NCI-H2029 (cell line): Measurements from ENCODE around the gene NXPH1.
"Not testable (repeated sequence)": the region's sequence is repeated elsewhere in the genome, so short reads cannot be mapped to it uniquely, and the experiment has no call there.

ENCODE experiments used
- DNase-seq: peaks from one replicate; lab custom pipeline; 2025; lab: John Stamatoyannopoulos, UW

The NXPH1 gene

GRCh38 chr7:8719102-8719501, 285.7 kb downstream of the NXPH1 start:
- DNase-seq: peak; percentile 76

DNA sequence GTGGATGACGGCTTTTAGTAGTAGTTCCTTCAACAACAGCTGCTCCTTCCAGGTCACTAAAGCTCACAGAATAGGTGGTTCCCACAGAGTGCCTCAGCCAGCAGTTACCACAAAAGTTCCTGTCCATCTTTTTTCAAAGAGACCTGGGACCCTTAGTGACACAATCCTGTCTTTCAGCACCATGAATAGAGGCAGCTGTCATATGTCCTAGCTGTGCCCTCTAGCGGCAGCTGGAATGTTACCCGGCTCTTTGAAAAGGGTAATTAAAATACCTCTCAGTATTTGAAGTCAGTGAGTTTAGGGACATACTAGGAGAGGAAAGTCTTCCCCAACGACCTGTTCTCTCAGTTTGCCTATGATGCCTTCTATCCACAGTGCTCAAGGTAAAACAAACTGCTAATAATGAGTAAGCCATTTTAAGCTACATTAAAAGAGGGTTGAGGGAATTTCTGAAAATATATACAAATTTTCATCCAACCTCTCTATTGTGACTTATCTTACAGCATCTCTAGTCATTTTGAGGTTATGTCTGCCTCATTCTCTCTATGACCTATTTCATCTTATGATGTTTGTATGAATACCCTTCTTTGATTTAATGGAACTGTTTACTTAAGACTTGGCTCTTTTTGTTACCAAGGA, 290.8 kb downstream of the NXPH1 start:
- DNase-seq: peak; percentile 60

GRCh38 chr7:8731756-8732155, 298.3 kb downstream of the NXPH1 start:
- not testable (repeated sequence) for DNase-seq

DNA sequence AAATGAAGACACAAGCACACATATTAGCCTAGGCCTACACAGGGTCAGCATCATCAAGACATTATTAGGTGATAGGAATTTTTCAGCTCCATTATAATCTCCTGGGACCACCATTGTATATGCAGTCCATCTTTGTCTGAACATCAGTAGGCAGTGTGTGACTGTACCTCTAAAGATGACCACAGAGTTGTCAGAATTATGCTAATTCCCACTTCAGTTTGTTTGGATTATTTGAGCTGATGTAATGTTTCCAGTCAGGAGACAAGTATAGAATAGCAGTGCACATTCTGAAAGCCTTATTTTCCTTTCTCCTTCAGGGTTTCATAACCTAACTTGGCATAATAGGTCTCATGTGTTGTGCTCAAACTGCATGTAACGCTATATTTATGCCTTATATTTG, 306.4 kb downstream of the NXPH1 start:
- no peak for DNase-seq

GRCh38 chr7:8742837-8743236, 309.4 kb downstream of the NXPH1 start:
- no peak for DNase-seq

DNA sequence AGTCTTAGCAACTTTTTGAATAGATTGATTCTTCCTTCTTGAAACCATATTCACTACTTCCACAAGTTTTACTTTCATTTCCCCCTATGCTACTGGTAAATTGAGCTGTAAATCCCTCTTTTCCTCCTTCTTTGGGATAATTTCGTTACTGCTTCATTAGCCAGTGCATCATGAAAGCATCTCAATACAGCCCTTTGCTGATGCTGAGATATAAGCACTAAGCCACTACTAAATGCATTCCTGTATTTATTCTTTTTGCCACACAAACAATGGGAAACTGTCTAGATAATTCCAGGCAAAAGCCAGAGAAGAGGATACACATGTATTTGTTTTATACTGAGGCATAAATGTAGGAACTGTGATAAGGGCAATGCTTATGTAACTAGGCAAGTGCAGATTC, 313.9 kb downstream of the NXPH1 start:
- DNase-seq: no peak

GRCh38 chr7:8751557-8752231, 318.3 kb downstream of the NXPH1 start:
- DNase-seq: peak; percentile 66

DNA sequence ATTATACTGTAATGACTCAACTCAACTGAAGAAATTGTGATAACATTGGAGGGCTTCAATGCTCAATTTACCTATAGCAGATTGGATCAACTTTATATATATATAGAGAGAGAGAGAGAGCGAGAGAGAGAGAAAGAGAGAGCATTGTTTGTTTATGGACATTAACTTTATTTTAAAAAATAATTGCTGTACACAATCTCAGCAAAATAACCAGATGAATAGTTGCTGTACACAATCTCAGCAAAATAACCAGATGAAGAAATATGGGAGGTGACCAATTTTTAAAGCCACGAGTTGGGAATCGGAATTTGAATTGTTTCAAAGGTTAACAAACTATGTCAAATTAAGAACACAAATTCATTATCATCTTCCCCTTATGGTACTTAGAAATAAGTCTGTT, 319.9 kb downstream of the NXPH1 start:
- no peak for DNase-seq

DNA sequence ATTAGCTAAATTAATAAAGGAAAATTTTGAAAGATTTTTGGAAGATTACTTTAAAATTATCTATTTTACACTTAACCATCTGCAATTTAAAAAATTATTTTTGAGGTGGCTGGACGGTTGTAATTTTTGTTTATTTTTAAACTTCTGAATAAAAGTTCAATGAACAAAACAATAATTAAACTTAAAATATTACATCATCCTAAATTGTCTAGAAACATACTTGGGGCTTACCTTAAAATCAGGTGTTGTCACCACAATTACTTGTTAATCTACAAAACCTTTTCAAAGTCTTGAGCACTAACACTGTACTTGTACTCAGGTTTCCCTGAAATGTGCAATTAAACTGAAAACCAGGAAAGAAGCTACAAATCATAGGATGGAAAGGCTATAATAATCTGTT, 328.3 kb downstream of the NXPH1 start:
- DNase-seq: no peak

GRCh38 chr7:8762803-8763202, 329.4 kb downstream of the NXPH1 start:
- DNase-seq: no peak

GRCh38 chr7:8765374-8765773, 332.0 kb downstream of the NXPH1 start:
- no peak for DNase-seq

- DNase-seq: no peak
Observed at GRCh38 chr7:8773518-8773917, 340.1 kb downstream of the NXPH1 start.

GRCh38 chr7:8778459-8778858, 345.1 kb downstream of the NXPH1 start:
- DNase-seq: no peak

DNA sequence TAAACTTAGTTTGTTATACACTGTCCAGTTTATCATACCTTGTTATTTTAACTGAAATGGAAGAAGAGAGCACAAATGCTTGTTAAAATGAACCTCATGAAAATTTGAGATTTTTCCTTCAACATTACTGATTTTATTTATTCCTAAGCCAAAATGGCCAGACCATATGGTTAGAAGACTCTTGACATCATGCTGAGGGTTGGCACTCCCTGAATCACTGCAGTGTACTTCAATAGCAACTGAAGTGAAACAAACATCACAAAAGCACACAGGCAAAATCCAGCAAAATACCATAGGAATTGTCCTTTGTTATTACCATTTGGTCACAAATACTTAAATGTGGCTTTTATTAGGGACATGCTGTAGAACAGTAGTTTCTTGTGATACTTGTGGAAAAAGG, 347.8 kb downstream of the NXPH1 start:
- no peak for DNase-seq

DNA sequence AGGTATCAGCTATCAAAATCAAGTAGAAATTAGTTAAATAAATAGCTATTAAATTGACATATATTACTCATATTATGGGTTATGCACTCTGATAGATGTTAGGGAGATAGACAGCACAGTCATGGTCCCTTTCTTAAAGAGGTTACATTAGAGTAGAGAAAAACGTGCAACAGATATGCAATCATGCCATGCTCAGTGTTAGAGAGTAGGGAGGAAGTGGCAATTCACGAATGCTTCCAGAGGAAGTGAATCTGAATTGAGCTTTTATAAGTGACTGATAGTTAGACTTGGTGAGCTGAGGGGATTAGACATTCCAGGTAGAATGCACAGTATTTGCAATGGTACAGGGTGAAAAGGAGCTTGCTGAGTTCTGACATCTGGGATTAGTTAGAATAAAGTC, 349.8 kb downstream of the NXPH1 start:
- DNase-seq: no peak

DNA sequence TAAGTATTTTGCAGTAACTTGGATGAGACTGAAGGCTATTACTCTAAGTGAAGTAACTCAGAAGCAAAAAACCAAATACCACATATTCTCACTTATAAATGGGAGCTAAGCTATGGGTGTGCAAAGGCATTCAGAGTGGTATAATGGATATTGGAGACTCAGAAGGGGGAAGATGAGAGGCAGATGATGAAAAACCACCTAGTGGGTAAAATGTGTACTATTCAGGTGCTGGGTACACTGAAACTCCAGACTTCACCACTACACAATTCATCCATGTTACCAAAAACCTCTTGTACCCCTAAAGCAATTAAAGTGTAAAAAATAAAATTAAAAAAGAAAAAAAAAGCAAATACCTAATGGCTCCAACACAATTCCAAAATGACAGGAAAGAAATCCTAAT, 351.7 kb downstream of the NXPH1 start:
- DNase-seq: no peak

DNA sequence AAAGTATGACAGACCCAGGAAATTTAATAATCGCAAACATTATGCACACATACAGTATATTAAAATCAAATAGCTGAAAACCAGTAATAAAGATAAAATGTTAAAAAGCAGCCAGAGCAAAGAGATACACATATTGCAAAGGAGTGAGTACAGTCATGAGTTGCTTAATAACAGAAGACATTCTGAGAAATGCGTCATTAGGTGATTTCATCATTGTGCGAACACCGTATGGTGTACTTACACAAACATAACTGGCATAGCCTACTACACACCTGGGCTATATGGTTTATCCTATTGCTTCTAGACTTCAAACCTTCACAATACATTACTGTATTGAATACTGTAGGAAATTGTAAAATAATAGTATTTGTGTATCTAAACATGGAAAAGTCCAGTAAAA, 367.6 kb downstream of the NXPH1 start:
- no peak for DNase-seq
